Lung (tissue), 12 donors: ENCODE results near the gene CHPT1. TPM values are rescaled to one million over a fixed set of nuclear protein-coding genes. Genes with fewer than 3 reads are reported as not detected.

Source experiments
- ATAC-seq: fragments of 200-7000 bp; cut with Tn5 transposase; one replicate; pipeline ENCODE4 v1.9.1; 2020; ENCODE audit warnings: moderate number of reproducible peaks; ENCODE audit not compliant: insufficient read depth, low FRiP score
- DNase-seq, 3 donors: peaks; one replicate each; pipeline ENCODE4 v3.0.0-alpha.2; 2013 to 2017
- H3K27ac ChIP-seq, 2 donors: one replicate each; pipeline ENCODE4 v1.5.1; 2013; ENCODE audit warnings: mild to moderate bottlenecking in 2 of 2, moderate library complexity in 2 of 2, control low read depth in 1 of 2, inconsistent platforms in 1 of 2, low read depth in 1 of 2, low read length in 1 of 2
- H3K27me3 ChIP-seq, 3 donors: one replicate each; pipeline ENCODE4 v1.5.1; 2013; ENCODE audit warnings: low read length in 2 of 3; ENCODE audit not compliant: control insufficient read depth in 3 of 3, insufficient read depth in 3 of 3
- H3K36me3 ChIP-seq, 4 donors: one replicate each; pipeline ENCODE4 v1.5.1; 2013; ENCODE audit warnings: low read length in 4 of 4, mild to moderate bottlenecking in 1 of 4, moderate library complexity in 1 of 4; ENCODE audit not compliant: control insufficient read depth in 4 of 4, insufficient read depth in 4 of 4
- H3K4me1 ChIP-seq, 5 donors: one replicate each; pipeline ENCODE4 v1.5.1; 2013; ENCODE audit warnings: low read length in 5 of 5, mild to moderate bottlenecking in 2 of 5, moderate library complexity in 1 of 5; ENCODE audit not compliant: control insufficient read depth in 5 of 5, insufficient read depth in 5 of 5
- H3K4me3 ChIP-seq: one replicate; pipeline ENCODE4 v1.5.1; 2013; ENCODE audit warnings: mild to moderate bottlenecking, control low read depth, moderate library complexity
- H3K9ac ChIP-seq, 2 donors: one replicate each; pipeline ENCODE4 v1.5.1; 2013; ENCODE audit warnings: low read length in 2 of 2, control low read depth in 1 of 2; ENCODE audit not compliant: insufficient read depth in 1 of 2
- H3K9me3 ChIP-seq, 4 donors: one replicate each; pipeline ENCODE4 v1.5.1; 2013; ENCODE audit warnings: low read length in 3 of 4, mild to moderate bottlenecking in 1 of 4, moderate library complexity in 1 of 4; ENCODE audit not compliant: control insufficient read depth in 4 of 4, insufficient read depth in 3 of 4
- CTCF ChIP-seq: IDR thresholded peaks from 2 replicates; pipeline ENCODE4 v1.5.1; 2012; ENCODE audit warnings: mild to moderate bottlenecking; ENCODE audit errors: control extremely low read depth, extremely low read depth
- WGBS, 2 donors: extraction: QIAGEN DNeasy Blood & Tissue Kit; methylation state at CpG; one replicate each; pipeline ENCODE4 v1.1.7; 2013; 5-methylcytosine and 5-hydroxymethylcytosine counted together
- polyA plus RNA-seq, 2 donors: library from polyadenylated mRNA; stranded (reverse); fragments of 200-250 nt; gene quantifications; one replicate each; pipeline ENCODE4 v1.2.1, GENCODE V29; 2013
- total RNA-seq, 2 donors: library from RNA; depleted of rRNA in 1 of 2; stranded (reverse); fragments of >200 nt in 1 of 2; gene quantifications; one replicate each; pipeline ENCODE4 v1.2.1, GENCODE V29; 2014 to 2021
- donor health status: control.
- donor health status: control.
- donor health status: Bipolar disorder and iron deficiency.
- donor health status: healthy.
- donor health status: DM: yes; HTN: yes; CAD: no.

The CHPT1 gene
- total and polyA plus RNA-seq, 4 donors = 25.1 to 60.9 (median 41.2) TPM

- Histone ChIP-seq H3K9ac (peak overlapping the region in 1 of 2 donors; percentile 23), H3K9me3 (no peaks in the 10 kb centered on the region), H3K36me3 (peaks cover 0 to 15% (median 8%) of the 10 kb centered on the region in 4 donors), H3K4me3 (no peak overlapping the region), H3K27me3 (no peaks in the 10 kb centered on the region), H3K4me1 (no peaks in the 10 kb centered on the region), H3K27ac (no peak overlapping the region)
- 20 to 46% methylated on average over 2 of the region's 2 CpGs for WGBS, 2 donors
- DNase-seq (peak; percentile 49 to 76 (median 58)), ATAC-seq (peak; percentile 91)
- TF ChIP-seq CTCF = peak; percentile 91
Observed at GRCh38 chr12:101773650-101774162, 76.3 kb downstream of the CHPT1 start.

GRCh38 chr12:101775816-101776215 lies 78.4 kb downstream of the CHPT1 start:
- DNase-seq (no peak), ATAC-seq (no peak)
- WGBS, 2 donors = 17 to 46% methylated on average over 2 of the region's 2 CpGs
- TF ChIP-seq CTCF = no peak
- Histone ChIP-seq H3K9ac (no peak overlapping the region), H3K9me3 (no peaks in the 10 kb centered on the region), H3K4me3 (no peak overlapping the region), H3K27ac (no peak overlapping the region), H3K4me1 (no peaks in the 10 kb centered on the region), H3K36me3 (peaks cover 0 to 7% (median 3%) of the 10 kb centered on the region in 4 donors), H3K27me3 (no peaks in the 10 kb centered on the region)

- H3K4me3 ChIP-seq = no peak overlapping the region
- TF ChIP-seq CTCF = no peak
- no peaks in the 10 kb centered on the region for H3K4me1 ChIP-seq
- no peak for DNase-seq
- H3K27ac ChIP-seq = peak overlapping the region in 1 of 2 donors; percentile 65
- H3K9ac ChIP-seq = no peak overlapping the region
- peaks cover 0 to 7% (median 1%) of the 10 kb centered on the region in 4 donors for H3K36me3 ChIP-seq
- H3K9me3 ChIP-seq = no peaks in the 10 kb centered on the region
- 15 to 45% methylated on average over 3 of the region's 3 CpGs for WGBS, 2 donors
- H3K27me3 ChIP-seq = no peaks in the 10 kb centered on the region
- ATAC-seq = no peak
Observed at GRCh38 chr12:101777485-101777884, 80.0 kb downstream of the CHPT1 start.

- Histone ChIP-seq H3K27me3 (no peaks in the 10 kb centered on the region), H3K9me3 (no peaks in the 10 kb centered on the region), H3K36me3 (peaks cover 0 to 7% (median 1%) of the 10 kb centered on the region in 4 donors), H3K27ac (no peak overlapping the region), H3K4me1 (no peaks in the 10 kb centered on the region), H3K9ac (no peak overlapping the region), H3K4me3 (no peak overlapping the region)
- 69 to 71% methylated on average over 4 of the region's 4 CpGs for WGBS, 2 donors
- no peak for TF ChIP-seq CTCF
- ATAC-seq (no peak), DNase-seq (no peak)
Observed at GRCh38 chr12:101777978-101778377, 80.5 kb downstream of the CHPT1 start.
